NCI-H2107 (cell line): Measurements from ENCODE around the gene STXBP4.
"Not testable (repeated sequence)": the region's sequence is repeated elsewhere in the genome, so short reads cannot be mapped to it uniquely, and the experiment has no call there.

ENCODE experiments used
- DNase-seq: peaks from one replicate; lab custom pipeline; 2025; lab: John Stamatoyannopoulos, UW

The STXBP4 gene

GRCh38 chr17:55056526-55056925 lies 88.0 kb downstream of the STXBP4 start:
- DNase-seq, result no peak

DNA sequence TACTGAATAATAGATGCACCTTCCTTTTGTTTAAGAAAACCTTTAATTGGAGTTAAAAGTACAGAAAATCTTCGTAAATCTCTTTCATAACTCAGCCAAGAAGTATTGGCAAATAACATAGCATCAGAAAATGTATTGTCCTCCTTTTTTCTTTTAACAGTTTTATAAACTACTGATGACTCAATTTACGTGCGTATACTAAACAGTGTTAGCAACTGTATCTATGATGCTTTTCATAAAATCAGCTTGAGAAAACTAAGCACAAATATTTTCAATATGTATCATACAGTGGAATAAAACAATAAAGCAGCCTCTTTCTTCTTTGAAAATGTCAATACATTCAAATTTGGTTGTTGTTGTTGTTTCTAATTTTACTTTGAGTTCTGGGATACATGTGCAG lies 88.6 kb downstream of the STXBP4 start:
- DNase-seq, result no peak

- no peak for DNase-seq
Measured at GRCh38 chr17:55059724-55060123, 91.2 kb downstream of the STXBP4 start.

- DNase-seq, result no peak
Measured at GRCh38 chr17:55062921-55063320, 94.4 kb downstream of the STXBP4 start.

- DNase-seq, result no peak
Measured at GRCh38 chr17:55063885-55064874, 95.6 kb downstream of the STXBP4 start.

GRCh38 chr17:55067697-55068439 lies 99.3 kb downstream of the STXBP4 start:
- DNase-seq, result no peak

DNA sequence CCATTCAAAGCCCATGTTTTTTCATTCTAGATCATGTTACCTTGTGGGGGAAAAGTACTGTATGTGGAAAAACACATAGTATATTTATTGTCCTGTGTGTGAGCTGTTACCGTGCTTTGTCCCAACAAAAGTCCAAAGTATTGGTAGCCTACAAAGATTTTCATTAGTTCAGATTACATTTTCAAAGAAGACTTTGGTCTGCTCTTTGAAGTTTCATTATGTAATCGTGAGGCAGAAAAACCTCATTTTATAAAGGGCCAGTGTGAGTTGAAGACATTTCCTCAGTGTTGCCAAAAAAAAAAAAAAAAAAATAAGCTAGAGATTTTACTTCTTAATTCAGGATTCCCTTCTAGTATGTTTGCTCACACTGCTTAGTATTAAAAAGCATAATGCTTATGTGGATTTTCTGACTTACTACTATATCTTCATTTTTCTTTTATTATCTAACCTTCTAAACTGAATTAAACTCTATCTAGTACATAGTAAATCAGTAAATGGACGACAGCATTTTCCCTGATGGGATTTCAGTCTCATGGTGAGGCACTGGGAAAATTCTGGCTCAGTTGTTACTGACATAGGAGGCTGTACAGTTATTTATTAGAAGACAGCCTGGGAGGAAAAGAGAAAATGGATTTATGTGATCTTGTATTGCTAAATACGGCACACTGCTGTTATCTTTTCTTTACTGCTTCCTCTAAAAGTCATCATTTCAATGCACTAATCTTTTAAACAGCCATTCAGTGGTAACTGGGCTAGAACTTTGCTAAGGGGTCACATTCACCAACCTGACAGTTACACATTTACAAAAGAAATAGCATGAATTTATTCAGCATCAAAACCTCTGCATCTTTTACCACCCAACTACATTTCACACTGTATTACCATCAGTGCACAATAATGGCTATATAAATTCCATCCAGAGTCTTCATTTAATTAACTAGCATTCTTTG lies 100.6 kb downstream of the STXBP4 start:
- DNase-seq, result no peak

DNA sequence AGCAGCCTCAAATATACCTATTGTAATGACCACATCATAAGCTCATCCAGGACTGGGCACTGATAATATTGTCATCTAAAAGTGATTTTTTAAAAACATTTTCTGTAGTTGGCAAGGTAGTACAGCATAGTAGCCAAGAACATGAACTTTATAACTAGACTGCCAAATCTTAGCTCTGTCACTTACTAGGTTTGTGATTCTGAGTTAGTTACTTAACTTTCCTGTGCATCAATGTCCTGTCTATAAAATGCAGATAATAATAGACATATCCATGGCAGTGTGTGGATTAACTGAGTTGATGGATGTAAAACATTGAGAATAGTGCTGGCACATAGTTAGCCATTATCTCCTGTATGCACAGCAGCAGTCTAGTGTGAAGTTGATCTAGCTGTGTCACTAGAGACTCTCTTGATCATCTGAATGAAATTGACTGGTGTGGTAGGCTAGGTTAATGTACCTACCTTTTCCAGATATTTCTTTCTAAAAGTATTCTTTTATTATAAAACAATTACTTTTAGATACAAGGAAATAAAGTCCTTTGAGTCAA lies 101.5 kb downstream of the STXBP4 start:
- no peak for DNase-seq

- DNase-seq, result no peak
Measured at GRCh38 chr17:55072898-55073297, 104.3 kb downstream of the STXBP4 start.

GRCh38 chr17:55073467-55073866 lies 104.9 kb downstream of the STXBP4 start:
- DNase-seq, result not testable (repeated sequence)

DNA sequence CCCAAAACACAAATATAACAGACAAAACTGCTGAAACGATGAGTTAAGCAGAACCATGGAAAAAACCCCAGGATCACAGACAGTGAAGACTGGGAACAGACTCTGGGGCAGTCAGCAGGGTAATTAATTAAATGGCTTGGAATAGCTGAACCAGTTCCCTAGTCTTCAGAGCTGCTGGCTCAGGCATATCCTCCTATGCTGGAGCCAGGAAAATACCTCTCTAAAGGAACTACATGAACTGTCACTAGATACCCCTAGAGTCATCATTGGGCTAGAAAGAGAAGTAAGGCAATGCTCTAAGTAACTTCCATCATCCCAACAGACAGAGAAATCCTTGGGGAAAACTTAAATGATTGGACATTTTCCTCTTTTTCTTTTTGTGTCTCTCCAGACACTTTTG lies 113.0 kb downstream of the STXBP4 start:
- DNase-seq, result no peak

GRCh38 chr17:55086635-55087058 lies 118.1 kb downstream of the STXBP4 start:
- no peak for DNase-seq

- no peak for DNase-seq
Measured at GRCh38 chr17:55089256-55089655, 120.7 kb downstream of the STXBP4 start.

DNA sequence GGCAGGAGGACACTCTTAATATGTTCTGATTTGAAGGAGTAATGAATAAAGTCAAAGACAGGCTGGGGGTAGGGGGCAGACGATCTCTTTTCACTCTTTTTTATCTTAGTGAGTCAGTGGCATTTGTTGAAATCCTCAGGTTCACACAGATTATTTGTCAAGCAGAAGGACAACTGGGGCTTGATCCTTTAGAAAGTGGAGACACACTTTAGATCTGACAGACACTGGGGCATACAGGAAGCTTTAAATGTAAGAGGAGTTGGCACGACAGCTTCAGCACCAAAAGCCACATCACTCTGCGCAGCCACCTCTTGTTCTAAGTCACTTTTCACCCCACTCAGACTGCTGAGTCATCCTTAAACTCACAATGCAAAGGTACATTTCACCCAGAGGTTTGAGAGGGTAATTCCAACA lies 121.5 kb downstream of the STXBP4 start:
- DNase-seq, result peak; percentile 37

DNA sequence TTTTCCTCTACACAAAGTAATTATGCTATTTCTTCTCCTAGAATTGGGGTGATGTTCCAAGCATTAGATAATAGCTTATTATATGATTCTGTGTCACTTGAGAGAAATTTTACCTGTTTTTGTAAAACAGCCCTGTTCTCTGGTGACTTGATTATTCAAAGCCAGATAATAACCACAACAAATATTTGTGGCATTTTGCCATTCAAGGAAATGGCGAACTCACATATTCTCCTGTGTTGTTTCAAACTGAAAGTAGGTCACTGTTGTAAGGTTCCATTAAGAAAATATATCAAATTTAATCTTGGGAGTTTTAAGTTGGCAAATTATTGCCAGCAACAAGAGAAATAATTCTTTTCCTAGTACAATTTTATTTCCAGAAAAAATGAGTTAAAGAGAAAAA lies 124.8 kb downstream of the STXBP4 start:
- no peak for DNase-seq

DNA sequence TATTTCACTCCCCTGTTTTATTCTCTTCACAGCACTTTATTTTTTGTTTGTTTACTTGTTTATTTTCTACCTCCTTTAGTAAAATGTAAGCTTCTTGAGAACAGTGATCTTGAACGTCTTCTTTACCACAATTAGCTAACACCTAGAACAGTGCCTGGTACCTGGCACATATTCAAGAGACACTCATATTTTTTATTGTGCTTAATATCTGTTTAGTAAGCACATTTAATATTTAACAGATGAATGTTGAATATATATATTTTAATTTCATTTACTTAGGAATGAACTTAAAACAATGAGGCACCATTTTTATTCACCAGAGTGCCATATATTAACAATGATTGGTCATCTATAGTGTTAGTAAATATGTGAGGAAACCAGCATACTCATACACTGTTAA lies 130.2 kb downstream of the STXBP4 start:
- DNase-seq, result no peak

GRCh38 chr17:55110521-55110920 lies 142.0 kb downstream of the STXBP4 start:
- no peak for DNase-seq

DNA sequence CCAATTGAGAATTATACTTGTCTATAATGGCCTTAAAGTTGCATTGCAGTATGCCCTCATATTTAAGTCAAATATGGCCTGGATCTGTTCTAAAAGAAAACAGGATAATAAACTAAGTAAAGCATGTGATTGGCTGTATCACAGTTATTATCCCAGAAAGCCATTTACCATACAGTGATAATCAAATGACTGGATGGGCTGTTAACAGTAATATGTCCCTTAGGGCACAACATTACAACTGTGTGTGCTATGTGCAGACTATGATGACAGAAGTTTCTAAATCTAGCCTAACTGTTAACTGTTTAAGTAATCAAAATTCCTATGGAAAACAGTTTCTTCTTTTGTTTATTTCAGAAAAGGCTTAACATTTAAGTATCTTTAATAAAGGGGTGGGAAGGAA lies 145.7 kb downstream of the STXBP4 start:
- DNase-seq, result no peak

- no peak for DNase-seq
Measured at GRCh38 chr17:55116440-55116914, 147.9 kb downstream of the STXBP4 start.

DNA sequence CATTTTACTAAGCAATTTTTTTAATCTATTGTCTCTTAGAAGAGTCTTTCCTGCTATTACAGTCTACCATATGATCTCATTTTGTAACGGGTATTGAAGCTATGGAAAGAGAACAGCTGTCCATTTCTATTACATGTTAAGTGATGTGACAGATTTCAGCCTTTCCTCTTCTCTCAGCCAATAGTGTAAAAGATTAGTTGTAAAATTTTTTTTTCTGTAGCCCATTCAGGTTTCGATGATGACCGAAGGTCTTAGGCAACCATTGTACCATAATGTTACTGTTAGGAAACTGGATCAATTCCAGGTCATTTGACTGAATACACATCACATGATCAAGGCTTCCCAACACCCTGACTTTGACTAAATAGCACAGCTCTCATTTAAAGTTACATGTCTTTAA lies 148.6 kb downstream of the STXBP4 start:
- DNase-seq, result no peak

DNA sequence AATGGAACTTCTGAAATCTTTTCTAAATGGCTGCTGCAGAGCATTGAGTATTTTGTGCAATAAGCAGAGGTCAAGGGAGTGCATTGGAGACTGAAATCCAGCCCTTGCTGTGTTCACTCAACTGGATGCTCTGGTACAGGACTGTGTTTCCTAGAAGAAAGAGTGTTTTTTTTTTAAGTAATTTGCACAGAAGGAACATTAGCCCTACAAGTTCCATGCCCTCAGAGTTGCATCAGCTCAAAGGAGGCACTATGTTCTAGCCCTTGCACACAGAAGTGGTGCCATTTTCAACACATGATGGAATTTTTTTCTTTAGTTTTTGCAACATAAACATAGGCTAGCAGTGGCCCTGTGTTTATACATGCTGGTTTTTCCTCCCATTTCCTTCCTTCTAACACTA lies 152.1 kb downstream of the STXBP4 start:
- DNase-seq, result no peak
